HG03442 (cell line): Measurements from ENCODE around the gene C10orf62.
A peak's percentile ranks its signal among the peaks of the same experiment; 100 is the strongest.
"Not testable (repeated sequence)": the region's sequence is repeated elsewhere in the genome, so short reads cannot be mapped to it uniquely, and the experiment has no call there.

Experiments used
- ATAC-seq: cut with Tn5 transposase; IDR thresholded peaks from one replicate; pipeline ENCODE4 v1.9.1; 2021; ENCODE audit warnings: mild to moderate bottlenecking, moderate library complexity; ENCODE audit not compliant: unreplicated experiment

The C10orf62 gene

GRCh38 chr10:97564776-97565175, 24.7 kb upstream of the C10orf62 start:
- ATAC-seq: no peak

GRCh38 chr10:97566336-97566996, 23.1 kb upstream of the C10orf62 start:
- no peak for ATAC-seq

- no peak for ATAC-seq
Measured at GRCh38 chr10:97567891-97568290, 21.6 kb upstream of the C10orf62 start.

- ATAC-seq: no peak
Measured at GRCh38 chr10:97570146-97570788, 19.3 kb upstream of the C10orf62 start.

- no peak for ATAC-seq
Measured at GRCh38 chr10:97570789-97571471, 18.6 kb upstream of the C10orf62 start.

- no peak for ATAC-seq
Measured at GRCh38 chr10:97571622-97572021, 17.9 kb upstream of the C10orf62 start.

GRCh38 chr10:97572214-97572989, 17.1 kb upstream of the C10orf62 start, which contains the start of gene ANKRD2:
TSS of gene ANKRD2 (plus strand) at chr10:97572779. CDS start at chr10:97572789, 10 bp downstream.
- ATAC-seq: peak; percentile 74

GRCh38 chr10:97573021-97573420, 16.5 kb upstream of the C10orf62 start:
- no peak for ATAC-seq

GRCh38 chr10:97573672-97574071, 15.8 kb upstream of the C10orf62 start:
- ATAC-seq: no peak

- ATAC-seq: no peak
Measured at GRCh38 chr10:97574374-97575126, 15.0 kb upstream of the C10orf62 start.

- no peak for ATAC-seq
Measured at GRCh38 chr10:97575127-97575668, 14.3 kb upstream of the C10orf62 start.

- ATAC-seq: not testable (repeated sequence)
Measured at GRCh38 chr10:97576487-97576886, 13.0 kb upstream of the C10orf62 start.

- ATAC-seq: no peak
Measured at GRCh38 chr10:97577701-97578100, 11.8 kb upstream of the C10orf62 start.

GRCh38 chr10:97578171-97578844, 11.2 kb upstream of the C10orf62 start:
- no peak for ATAC-seq

GRCh38 chr10:97580421-97581367, 8.8 kb upstream of the C10orf62 start:
- ATAC-seq: no peak

GRCh38 chr10:97582169-97582568, 7.4 kb upstream of the C10orf62 start:
- ATAC-seq: no peak

GRCh38 chr10:97583476-97583875, 6.0 kb upstream of the C10orf62 start:
- no peak for ATAC-seq

- no peak for ATAC-seq
Measured at GRCh38 chr10:97584060-97584797, 5.3 kb upstream of the C10orf62 start, which contains the start of gene HOGA1. TSS of gene HOGA1 (plus strand) at chr10:97584389. CDS start at chr10:97584704, 315 bp downstream.
